GM12878 (cell line): ENCODE results near the gene IFITM5.

Source experiments
- NR2C1 ChIP-seq: fragments of 450-650 bp; IDR thresholded peaks from 2 replicates; pipeline ENCODE4 v1.6.1; 2017; ENCODE audit warnings: antibody characterized with exemption, mild to moderate bottlenecking, moderate library complexity
- USF2 ChIP-seq: IDR thresholded peaks from 2 replicates; pipeline ENCODE4 v1.6.1; 2011; ENCODE audit warnings: low read depth, low read length, improper control_type of control experiment, borderline replicate concordance

GRCh38 chr11:328012-328411 is 28.7 kb upstream of the IFITM5 start:
- no peak for TF ChIP-seq NR2C1
- no peak for TF ChIP-seq USF2
